Gastrocnemius medialis (tissue), 4 donors: ENCODE results near the gene COLGALT1. TPM values are rescaled to one million over a fixed set of nuclear protein-coding genes. Genes with fewer than 3 reads are reported as not detected.

Experiments
- ATAC-seq, 2 donors: fragments of 150-250 bp; one replicate each; pipeline ENCODE4 v1.9.1; 2016
- DNase-seq, 2 donors: peaks; one replicate each; pipeline ENCODE4 v3.0.0-alpha.2; 2019
- H3K27ac ChIP-seq, 4 donors: fragments of 200-600 bp; sonication (generic); 1 replicate in 1 of 4; 2 replicates in 3 of 4; pipeline ENCODE4 v1.5.1; 2016 to 2018; ENCODE audit warnings: mild to moderate bottlenecking in 2 of 4, moderate library complexity in 1 of 4
- H3K27me3 ChIP-seq, 3 donors: fragments of 200-600 bp; sonication (generic) in 2 of 3; 1 replicate in 1 of 3; 2 replicates in 2 of 3; pipeline versions ENCODE4 v1.5.1 to v1.6.0; 2016 to 2019; ENCODE audit warnings: mild to moderate bottlenecking in 1 of 3, moderate library complexity in 1 of 3
- H3K36me3 ChIP-seq, 2 donors: fragments of 200-600 bp; sonication (generic) in 1 of 2; one replicate each; pipeline ENCODE4 v1.5.1; 2017 to 2018
- H3K4me1 ChIP-seq, 2 donors: fragments of 200-600 bp; sonication (generic) in 1 of 2; one replicate each; pipeline ENCODE4 v1.5.1; 2016 to 2017; ENCODE audit warnings: mild to moderate bottlenecking in 2 of 2
- H3K4me3 ChIP-seq, 4 donors: fragments of 200-600 bp; sonication (generic) in 3 of 4; 1 replicate in 1 of 4; 2 replicates in 3 of 4; pipeline ENCODE4 v1.5.1; 2016 to 2019; ENCODE audit warnings: mild to moderate bottlenecking in 2 of 4
- H3K9me3 ChIP-seq, 3 donors: fragments of 200-600 bp; sonication (generic) in 2 of 3; 1 replicate in 1 of 3; 2 replicates in 2 of 3; pipeline ENCODE4 v1.5.1; 2016 to 2019
- CTCF ChIP-seq, 5 experiments: fragments of 450-650 bp in 3 of 5; fragments of 200-600 bp in 2 of 5; sonication (generic) in 2 of 5; IDR thresholded peaks in 4 of 5; conservative IDR thresholded peaks in 1 of 5; 1 replicate in 4 of 5; 2 replicates in 1 of 5; pipeline ENCODE4 v1.5.1; 2016 to 2019; ENCODE audit warnings: antibody characterized with exemption in 5 of 5, mild to moderate bottlenecking in 3 of 5, moderate library complexity in 3 of 5
- POLR2A ChIP-seq, 2 donors: fragments of 450-650 bp; IDR thresholded peaks; one replicate each; pipeline ENCODE4 v1.6.1; 2017; ENCODE audit warnings: antibody characterized with exemption in 2 of 2, mild to moderate bottlenecking in 2 of 2, moderate library complexity in 2 of 2
- in situ Hi-C, 4 donors: fragments of 200-750 bp; cut with MboI; loops; one replicate each; pipeline versions ENCODE4 v1.15.0 to v1.8.0; 2017; ENCODE audit warnings: low sequenced_read_pairs in 4 of 4
- intact Hi-C: fragments of 100-400 bp; cut with DNase I; formaldehyde crosslinking; loops from one replicate; pipeline ENCODE4 v1.15.1; 2023; ENCODE audit warnings: low total_unique reads
- total RNA-seq, 4 donors: library from RNA; depleted of rRNA; stranded (reverse); fragments of >200 nt; gene quantifications; one replicate each; pipeline versions ENCODE4 v1.1.0 to v1.2.3, GENCODE V29; 2016

COLGALT1 gene
- total RNA-seq, 4 donors from 2014 or later = 16.6 to 33.2 (median 27.5) TPM

- in situ Hi-C loops (loop anchor here in 1 of 4 donors (10.0 kb wide), 1 partner anchor 121 kb away; no protein-coding TSS in a partner anchor), intact Hi-C loops (loop anchor here (2.0 kb wide), 1 partner anchor 37 kb away; no protein-coding TSS in a partner anchor)
- H3K27ac ChIP-seq = no peak overlapping the region
These were observed 20.7 kb downstream of the COLGALT1 start for GRCh38 chr19:17575871-17576757.

GRCh38 chr19:17576758-17577456 lies 21.5 kb downstream of the COLGALT1 start:
- in situ Hi-C loops = loop anchor here in 1 of 4 donors (10.0 kb wide), 1 partner anchor 122 kb away; no protein-coding TSS in a partner anchor
- intact Hi-C loops = no loop called here

More at GRCh38 chr19:17575871-17576757, 20.7 kb downstream of the COLGALT1 start:
- TF ChIP-seq POLR2A (IDR thresholded peaks at IDR 0.05) (no peak), CTCF (IDR thresholded peaks at IDR 0.05 in 4 of 5, conservative IDR thresholded peaks at IDR 0.05 in 1 of 5) (no peak)
- Histone ChIP-seq H3K9me3 (no peaks in the 10 kb centered on the region), H3K36me3 (peaks cover 0 to 56% of the 10 kb centered on the region in 2 donors), H3K27me3 (no peaks in the 10 kb centered on the region), H3K4me3 (no peak overlapping the region), H3K4me1 (no peaks in the 10 kb centered on the region)
- DNase-seq = no peak
- ATAC-seq = no peak

GRCh38 chr19:17577457-17578097 lies 22.1 kb downstream of the COLGALT1 start:
- ATAC-seq (no peak), DNase-seq (no peak)
- TF ChIP-seq CTCF (IDR thresholded peaks at IDR 0.05 in 4 of 5, conservative IDR thresholded peaks at IDR 0.05 in 1 of 5) (no peak), POLR2A (IDR thresholded peaks at IDR 0.05) (no peak)
- H3K27ac ChIP-seq = no peak overlapping the region
- no peak overlapping the region for H3K4me3 ChIP-seq
- no peaks in the 10 kb centered on the region for H3K27me3 ChIP-seq
- H3K4me1 ChIP-seq = no peaks in the 10 kb centered on the region
- H3K9me3 ChIP-seq = no peaks in the 10 kb centered on the region
- in situ Hi-C loops (loop anchor here in 1 of 4 donors (10.0 kb wide), 1 partner anchor 123 kb away; no protein-coding TSS in a partner anchor), intact Hi-C loops (no loop called here)
- H3K36me3 ChIP-seq = peaks cover 0 to 55% of the 10 kb centered on the region in 2 donors

More at GRCh38 chr19:17576758-17577456, 21.5 kb downstream of the COLGALT1 start:
- DNase-seq (peak in 1 of 2 donors; percentile 38), ATAC-seq (no peak)
- Histone ChIP-seq H3K36me3 (peaks cover 0 to 55% of the 10 kb centered on the region in 2 donors), H3K27me3 (no peaks in the 10 kb centered on the region), H3K9me3 (no peaks in the 10 kb centered on the region), H3K4me1 (no peaks in the 10 kb centered on the region), H3K4me3 (no peak overlapping the region), H3K27ac (no peak overlapping the region)
- TF ChIP-seq POLR2A (IDR thresholded peaks at IDR 0.05) (no peak), CTCF (IDR thresholded peaks at IDR 0.05 in 4 of 5, conservative IDR thresholded peaks at IDR 0.05 in 1 of 5) (no peak)

- Histone ChIP-seq H3K9me3 (no peaks in the 10 kb centered on the region), H3K4me1 (no peaks in the 10 kb centered on the region), H3K27me3 (no peaks in the 10 kb centered on the region), H3K4me3 (no peak overlapping the region), H3K27ac (no peak overlapping the region), H3K36me3 (peaks cover 0 to 54% of the 10 kb centered on the region in 2 donors)
- TF ChIP-seq POLR2A (IDR thresholded peaks at IDR 0.05) (no peak), CTCF (IDR thresholded peaks at IDR 0.05 in 4 of 5, conservative IDR thresholded peaks at IDR 0.05 in 1 of 5) (no peak)
- in situ Hi-C loops (loop anchor here in 1 of 4 donors (10.0 kb wide), 1 partner anchor 125 kb away; no protein-coding TSS in a partner anchor), intact Hi-C loops (no loop called here)
- peak in 1 of 2 donors; percentile 56 for ATAC-seq
- DNase-seq = peak in 1 of 2 donors; percentile 36
These were observed 24.3 kb downstream of the COLGALT1 start for GRCh38 chr19:17579661-17580244.
